ENCODE data around the gene PHF21B. TPM values are rescaled to one million over a fixed set of nuclear protein-coding genes. Genes with fewer than 3 reads are reported as not detected.
A peak's percentile ranks its signal among the peaks of the same experiment; 100 is the strongest.

Gene PHF21B
- total RNA-seq, 2 experiments from 2014 or later, result 0.92 to 1.1 TPM

DNA sequence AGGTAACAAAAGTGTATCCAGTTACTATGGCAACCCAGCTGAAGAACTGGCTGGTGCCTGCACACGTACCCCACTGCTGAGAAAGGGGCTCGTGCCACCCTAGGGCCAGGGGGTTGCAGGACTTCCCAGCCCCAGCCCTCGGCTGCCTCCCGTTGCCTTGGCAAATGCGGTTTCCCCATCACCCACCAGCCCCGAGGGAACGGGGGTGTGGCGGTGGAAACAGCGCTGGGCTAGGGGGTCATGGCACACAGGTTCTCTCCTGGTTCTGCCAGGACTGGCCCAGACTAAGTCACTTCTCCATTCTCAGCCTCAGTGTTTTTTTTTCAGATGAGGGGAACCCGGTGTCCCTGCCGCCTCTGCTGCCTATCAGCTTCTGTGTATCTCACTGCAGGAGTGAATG is 27.9 kb downstream of the PHF21B start:
- H3K4me1 Mint-ChIP-seq (ENCODE audit: low read depth), result no peaks in the 10 kb centered on the region
- ATAC-seq, result no peak
- DNase-seq, result no peak
- no peak overlapping the region for H3K27ac Mint-ChIP-seq
- CTCF ChIA-PET, result no interaction called here
- no peaks in the 10 kb centered on the region for H3K27me3 Mint-ChIP-seq
- POLR2A ChIA-PET, result no interaction called here
- no peaks in the 10 kb centered on the region for H3K36me3 Mint-ChIP-seq (ENCODE audit: low read depth)
- TF ChIP-seq, protein P1, sequence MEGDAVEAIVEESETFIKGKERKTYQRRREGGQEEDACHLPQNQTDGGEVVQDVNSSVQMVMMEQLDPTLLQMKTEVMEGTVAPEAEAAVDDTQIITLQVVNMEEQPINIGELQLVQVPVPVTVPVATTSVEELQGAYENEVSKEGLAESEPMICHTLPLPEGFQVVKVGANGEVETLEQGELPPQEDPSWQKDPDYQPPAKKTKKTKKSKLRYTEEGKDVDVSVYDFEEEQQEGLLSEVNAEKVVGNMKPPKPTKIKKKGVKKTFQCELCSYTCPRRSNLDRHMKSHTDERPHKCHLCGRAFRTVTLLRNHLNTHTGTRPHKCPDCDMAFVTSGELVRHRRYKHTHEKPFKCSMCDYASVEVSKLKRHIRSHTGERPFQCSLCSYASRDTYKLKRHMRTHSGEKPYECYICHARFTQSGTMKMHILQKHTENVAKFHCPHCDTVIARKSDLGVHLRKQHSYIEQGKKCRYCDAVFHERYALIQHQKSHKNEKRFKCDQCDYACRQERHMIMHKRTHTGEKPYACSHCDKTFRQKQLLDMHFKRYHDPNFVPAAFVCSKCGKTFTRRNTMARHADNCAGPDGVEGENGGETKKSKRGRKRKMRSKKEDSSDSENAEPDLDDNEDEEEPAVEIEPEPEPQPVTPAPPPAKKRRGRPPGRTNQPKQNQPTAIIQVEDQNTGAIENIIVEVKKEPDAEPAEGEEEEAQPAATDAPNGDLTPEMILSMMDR (IDR thresholded peaks at IDR 0.05), result no peak
- no peak overlapping the region for H3K4me3 Mint-ChIP-seq
- peaks cover 4% of the 10 kb centered on the region for H3K9me3 Mint-ChIP-seq
- intact Hi-C loops (cut with micrococcal nuclease), result no loop called here

DNA sequence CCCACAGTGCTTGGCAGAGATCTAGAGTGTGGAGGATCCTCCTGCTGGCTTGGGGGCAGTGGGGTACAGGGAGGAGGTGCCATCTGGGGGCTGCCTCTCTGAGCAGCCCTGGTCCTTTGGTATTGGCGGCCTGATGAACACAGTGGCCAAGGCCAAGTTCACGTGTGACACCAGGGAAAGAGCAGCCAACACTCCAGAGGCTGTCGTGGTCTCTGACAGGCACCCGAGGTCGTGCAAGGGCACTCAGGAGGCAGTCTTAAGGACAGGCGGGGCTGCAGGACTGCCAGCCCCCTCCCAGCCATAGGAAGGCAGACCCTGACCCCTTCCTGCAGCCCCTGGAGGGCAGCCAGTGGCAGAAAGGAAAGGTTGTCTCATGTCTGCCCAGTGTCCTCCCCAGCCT is 30.7 kb downstream of the PHF21B start:
- TF ChIP-seq, protein P1 (IDR thresholded peaks at IDR 0.05), result no peak
- H3K27me3 Mint-ChIP-seq, result no peaks in the 10 kb centered on the region
- CTCF ChIA-PET, result no interaction called here

DNA sequence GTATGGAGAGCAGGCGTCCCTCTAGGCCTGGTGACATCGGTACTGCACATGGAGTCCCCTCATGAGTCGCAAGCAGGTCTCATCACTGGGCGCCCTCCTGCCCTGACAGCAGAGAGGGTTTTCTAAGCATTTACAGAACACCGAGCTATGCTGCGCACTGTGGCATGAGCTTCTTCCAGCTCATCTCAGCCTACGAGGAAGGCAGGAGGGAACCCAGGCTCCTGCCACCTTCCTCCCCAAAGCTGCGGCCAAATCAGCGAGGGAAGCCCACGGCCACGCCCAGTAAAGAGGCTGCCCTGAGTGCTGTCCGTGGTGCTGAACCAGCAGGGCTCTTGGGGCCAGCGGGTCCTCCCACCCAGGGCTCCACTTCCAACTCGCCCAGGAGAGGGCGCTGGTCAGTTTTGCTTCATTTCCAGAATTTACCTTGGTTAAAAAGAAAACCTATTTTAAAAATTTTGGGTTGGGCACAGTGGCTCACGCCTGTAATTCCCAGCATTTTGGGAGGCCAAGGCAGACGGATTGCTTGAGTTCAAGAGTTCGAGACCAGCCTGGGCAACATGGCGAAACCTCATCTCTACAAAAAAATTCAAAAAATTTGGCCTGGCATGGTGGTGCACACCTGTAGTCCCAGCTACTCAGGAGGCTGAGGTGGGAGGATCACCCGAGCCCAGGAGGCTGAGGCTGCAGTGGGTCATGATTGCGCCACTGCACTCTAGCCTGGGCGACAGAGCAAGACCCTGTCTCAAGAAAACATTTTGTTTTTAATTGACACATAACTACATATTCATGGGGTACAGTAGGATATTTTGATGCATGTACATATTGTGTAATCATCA is 34.2 kb downstream of the PHF21B start:
- TF ChIP-seq, protein P1 (IDR thresholded peaks at IDR 0.05), result peak; percentile 84
- DNase-seq (peak; percentile 90), ATAC-seq (peak; percentile 96)
- H3K27me3 Mint-ChIP-seq, result peaks cover 5% of the 10 kb centered on the region
- no peak overlapping the region for H3K4me3 Mint-ChIP-seq
- H3K27ac Mint-ChIP-seq, result no peak overlapping the region
- ChIA-PET POLR2A (no interaction called here), CTCF (interaction anchor here (0.9 to 1.2 kb wide), 3 partner anchors 16 to 119 kb away, joined by 3 read pairs; no protein-coding TSS in a partner anchor)
- H3K4me1 Mint-ChIP-seq (ENCODE audit: low read depth), result no peaks in the 10 kb centered on the region
- H3K36me3 Mint-ChIP-seq (ENCODE audit: low read depth), result no peaks in the 10 kb centered on the region
- intact Hi-C loops (cut with micrococcal nuclease), result no loop called here
- H3K9me3 Mint-ChIP-seq, result no peaks in the 10 kb centered on the region

More for the DNA sequence above, 30.7 kb downstream of the PHF21B start:
- POLR2A ChIA-PET, result no interaction called here
- Mint-ChIP-seq H3K36me3 (ENCODE audit: low read depth) (no peaks in the 10 kb centered on the region), H3K4me3 (no peak overlapping the region), H3K27ac (no peak overlapping the region), H3K4me1 (ENCODE audit: low read depth) (no peaks in the 10 kb centered on the region), H3K9me3 (peaks cover 3% of the 10 kb centered on the region)
- DNase-seq (no peak), ATAC-seq (no peak)
- intact Hi-C loops (cut with micrococcal nuclease), result no loop called here

DNA sequence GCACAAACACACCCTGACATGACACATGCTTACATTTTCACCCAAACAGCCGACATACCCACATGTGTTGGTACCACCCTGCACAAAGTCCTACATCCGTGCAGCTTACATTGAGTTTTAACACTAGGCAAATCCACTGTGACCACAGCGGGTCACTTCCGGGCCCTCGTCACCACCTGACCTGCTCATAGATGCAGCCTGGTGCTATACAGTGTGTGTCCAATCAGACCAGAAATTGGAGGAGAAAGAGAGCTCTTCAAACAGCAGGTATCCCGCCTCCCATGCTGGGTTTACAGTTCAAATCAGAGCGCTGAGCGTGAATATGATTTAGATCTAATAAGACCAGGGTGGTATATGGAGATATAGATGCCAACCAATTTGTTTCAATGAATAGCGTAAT is 35.4 kb downstream of the PHF21B start:
- no peak overlapping the region for H3K27ac Mint-ChIP-seq
- no peaks in the 10 kb centered on the region for H3K4me1 Mint-ChIP-seq (ENCODE audit: low read depth)
- intact Hi-C loops (cut with micrococcal nuclease), result no loop called here
- no peak for ATAC-seq
- H3K27me3 Mint-ChIP-seq, result peaks cover 5% of the 10 kb centered on the region
- DNase-seq, result no peak
- no peaks in the 10 kb centered on the region for H3K9me3 Mint-ChIP-seq
- no peaks in the 10 kb centered on the region for H3K36me3 Mint-ChIP-seq (ENCODE audit: low read depth)
- TF ChIP-seq, protein P1 (IDR thresholded peaks at IDR 0.05), result no peak
- ChIA-PET POLR2A (no interaction called here), CTCF (no interaction called here)
- no peak overlapping the region for H3K4me3 Mint-ChIP-seq

DNA sequence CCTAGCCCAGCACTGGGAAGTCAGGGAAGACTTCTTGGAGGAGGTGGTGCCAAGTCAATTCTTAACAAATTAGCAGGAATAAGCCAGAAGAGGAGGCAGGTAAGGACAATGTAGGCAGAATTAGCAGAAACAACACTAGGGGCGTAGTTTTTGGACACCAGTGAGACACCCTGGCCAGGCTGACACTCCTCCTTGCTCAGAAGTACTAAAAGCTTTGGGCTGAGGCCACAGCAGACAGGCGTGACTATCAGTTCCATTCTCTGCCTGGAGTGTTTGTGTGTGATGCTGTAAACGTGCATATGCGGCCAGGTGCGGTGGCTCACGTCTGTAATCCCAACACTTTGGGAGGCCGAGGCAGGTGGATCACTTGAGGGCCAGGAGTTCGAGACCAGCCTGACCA is 36.0 kb downstream of the PHF21B start:
- Mint-ChIP-seq H3K27ac (no peak overlapping the region), H3K4me3 (no peak overlapping the region), H3K36me3 (ENCODE audit: low read depth) (no peaks in the 10 kb centered on the region), H3K27me3 (peaks cover 6% of the 10 kb centered on the region), H3K4me1 (ENCODE audit: low read depth) (no peaks in the 10 kb centered on the region), H3K9me3 (no peaks in the 10 kb centered on the region)
- CTCF ChIA-PET, result no interaction called here
- intact Hi-C loops (cut with micrococcal nuclease), result no loop called here
- POLR2A ChIA-PET, result no interaction called here
- no peak for ATAC-seq
- no peak for DNase-seq
- TF ChIP-seq, protein P1 (IDR thresholded peaks at IDR 0.05), result no peak

All from activated CD8-positive, alpha-beta T cell treated with anti-CD3 and anti-CD28 coated beads for 36 hours (primary cell).